HEK293 (cell line): ENCODE measurements around the gene NT5C1B.

Experiments
- ZEB2 ChIP-seq: fragments of 450-650 bp; formaldehyde crosslinking; IDR thresholded peaks from 2 replicates; pipeline ENCODE4 v1.5.1; 2016; ENCODE audit warnings: missing biosample characterization, missing genetic modification characterization
- ZFP3 ChIP-seq: fragments of 450-650 bp; formaldehyde crosslinking; IDR thresholded peaks from 2 replicates; pipeline ENCODE4 v1.5.1; 2016; ENCODE audit warnings: low read depth, missing biosample characterization, missing genetic modification characterization
- ZNF132 ChIP-seq: fragments of 450-650 bp; formaldehyde crosslinking; IDR thresholded peaks from 2 replicates; pipeline ENCODE4 v1.5.1; 2017; ENCODE audit warnings: missing biosample characterization, missing genetic modification characterization, borderline replicate concordance
- ZNF501 ChIP-seq: fragments of 450-650 bp; formaldehyde crosslinking; IDR thresholded peaks from 2 replicates; pipeline ENCODE4 v1.5.1; 2016; ENCODE audit warnings: missing biosample characterization, missing genetic modification characterization
- TF ChIP-seq, protein P1 (sequence below): fragments of 450-650 bp; formaldehyde crosslinking; IDR thresholded peaks from 2 replicates; pipeline ENCODE4 v1.5.1; 2016; ENCODE audit warnings: missing biosample characterization, missing genetic modification characterization
- TF ChIP-seq, protein P2 (sequence below): fragments of 450-650 bp; formaldehyde crosslinking; conservative IDR thresholded peaks from 2 replicates; pipeline ENCODE4 v1.5.1; 2016; ENCODE audit warnings: low read depth, missing biosample characterization, missing genetic modification characterization
- TF ChIP-seq, protein P3 (sequence below): fragments of 450-650 bp; formaldehyde crosslinking; IDR thresholded peaks from 2 replicates; pipeline ENCODE4 v1.5.1; 2016; ENCODE audit warnings: missing biosample characterization, missing genetic modification characterization
- TF ChIP-seq, protein P4 (sequence below): fragments of 450-650 bp; formaldehyde crosslinking; IDR thresholded peaks from 2 replicates; pipeline ENCODE4 v1.5.1; 2017; ENCODE audit warnings: missing biosample characterization, mild to moderate bottlenecking, missing genetic modification characterization, moderate library complexity

DNA sequence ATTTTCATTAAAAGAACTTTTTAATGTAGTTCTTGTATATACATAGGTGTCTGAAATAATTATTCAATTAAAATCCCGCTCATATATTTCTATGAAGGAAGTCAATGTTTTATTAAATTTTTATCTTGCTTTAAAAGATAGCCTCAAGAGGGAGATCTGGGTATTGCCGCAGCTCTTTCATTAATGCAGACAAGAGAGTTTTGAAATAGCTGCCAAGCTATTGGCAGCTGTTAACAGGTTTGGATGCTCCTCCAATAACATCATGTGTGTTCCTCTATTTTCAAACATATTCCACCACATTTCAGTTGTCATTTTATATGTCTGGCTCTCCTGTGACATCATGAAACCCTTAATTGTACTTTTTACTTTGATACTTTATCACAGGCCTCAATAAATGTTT, 12.9 kb upstream of the NT5C1B start:
- TF ChIP-seq, protein P1, sequence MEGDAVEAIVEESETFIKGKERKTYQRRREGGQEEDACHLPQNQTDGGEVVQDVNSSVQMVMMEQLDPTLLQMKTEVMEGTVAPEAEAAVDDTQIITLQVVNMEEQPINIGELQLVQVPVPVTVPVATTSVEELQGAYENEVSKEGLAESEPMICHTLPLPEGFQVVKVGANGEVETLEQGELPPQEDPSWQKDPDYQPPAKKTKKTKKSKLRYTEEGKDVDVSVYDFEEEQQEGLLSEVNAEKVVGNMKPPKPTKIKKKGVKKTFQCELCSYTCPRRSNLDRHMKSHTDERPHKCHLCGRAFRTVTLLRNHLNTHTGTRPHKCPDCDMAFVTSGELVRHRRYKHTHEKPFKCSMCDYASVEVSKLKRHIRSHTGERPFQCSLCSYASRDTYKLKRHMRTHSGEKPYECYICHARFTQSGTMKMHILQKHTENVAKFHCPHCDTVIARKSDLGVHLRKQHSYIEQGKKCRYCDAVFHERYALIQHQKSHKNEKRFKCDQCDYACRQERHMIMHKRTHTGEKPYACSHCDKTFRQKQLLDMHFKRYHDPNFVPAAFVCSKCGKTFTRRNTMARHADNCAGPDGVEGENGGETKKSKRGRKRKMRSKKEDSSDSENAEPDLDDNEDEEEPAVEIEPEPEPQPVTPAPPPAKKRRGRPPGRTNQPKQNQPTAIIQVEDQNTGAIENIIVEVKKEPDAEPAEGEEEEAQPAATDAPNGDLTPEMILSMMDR, result no peak
- TF ChIP-seq ZEB2 (tag by site-specific recombination) (no peak), ZNF501 (tag by site-specific recombination) (no peak), ZNF132 (tag by site-specific recombination) (no peak), ZFP3 (no peak)
- TF ChIP-seq, protein P2, sequence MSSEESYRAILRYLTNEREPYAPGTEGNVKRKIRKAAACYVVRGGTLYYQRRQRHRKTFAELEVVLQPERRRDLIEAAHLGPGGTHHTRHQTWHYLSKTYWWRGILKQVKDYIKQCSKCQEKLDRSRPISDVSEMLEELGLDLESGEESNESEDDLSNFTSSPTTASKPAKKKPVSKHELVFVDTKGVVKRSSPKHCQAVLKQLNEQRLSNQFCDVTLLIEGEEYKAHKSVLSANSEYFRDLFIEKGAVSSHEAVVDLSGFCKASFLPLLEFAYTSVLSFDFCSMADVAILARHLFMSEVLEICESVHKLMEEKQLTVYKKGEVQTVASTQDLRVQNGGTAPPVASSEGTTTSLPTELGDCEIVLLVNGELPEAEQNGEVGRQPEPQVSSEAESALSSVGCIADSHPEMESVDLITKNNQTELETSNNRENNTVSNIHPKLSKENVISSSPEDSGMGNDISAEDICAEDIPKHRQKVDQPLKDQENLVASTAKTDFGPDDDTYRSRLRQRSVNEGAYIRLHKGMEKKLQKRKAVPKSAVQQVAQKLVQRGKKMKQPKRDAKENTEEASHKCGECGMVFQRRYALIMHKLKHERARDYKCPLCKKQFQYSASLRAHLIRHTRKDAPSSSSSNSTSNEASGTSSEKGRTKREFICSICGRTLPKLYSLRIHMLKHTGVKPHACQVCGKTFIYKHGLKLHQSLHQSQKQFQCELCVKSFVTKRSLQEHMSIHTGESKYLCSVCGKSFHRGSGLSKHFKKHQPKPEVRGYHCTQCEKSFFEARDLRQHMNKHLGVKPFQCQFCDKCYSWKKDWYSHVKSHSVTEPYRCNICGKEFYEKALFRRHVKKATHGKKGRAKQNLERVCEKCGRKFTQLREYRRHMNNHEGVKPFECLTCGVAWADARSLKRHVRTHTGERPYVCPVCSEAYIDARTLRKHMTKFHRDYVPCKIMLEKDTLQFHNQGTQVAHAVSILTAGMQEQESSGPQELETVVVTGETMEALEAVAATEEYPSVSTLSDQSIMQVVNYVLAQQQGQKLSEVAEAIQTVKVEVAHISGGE (tag by site-specific recombination), result no peak
- TF ChIP-seq, protein P3, sequence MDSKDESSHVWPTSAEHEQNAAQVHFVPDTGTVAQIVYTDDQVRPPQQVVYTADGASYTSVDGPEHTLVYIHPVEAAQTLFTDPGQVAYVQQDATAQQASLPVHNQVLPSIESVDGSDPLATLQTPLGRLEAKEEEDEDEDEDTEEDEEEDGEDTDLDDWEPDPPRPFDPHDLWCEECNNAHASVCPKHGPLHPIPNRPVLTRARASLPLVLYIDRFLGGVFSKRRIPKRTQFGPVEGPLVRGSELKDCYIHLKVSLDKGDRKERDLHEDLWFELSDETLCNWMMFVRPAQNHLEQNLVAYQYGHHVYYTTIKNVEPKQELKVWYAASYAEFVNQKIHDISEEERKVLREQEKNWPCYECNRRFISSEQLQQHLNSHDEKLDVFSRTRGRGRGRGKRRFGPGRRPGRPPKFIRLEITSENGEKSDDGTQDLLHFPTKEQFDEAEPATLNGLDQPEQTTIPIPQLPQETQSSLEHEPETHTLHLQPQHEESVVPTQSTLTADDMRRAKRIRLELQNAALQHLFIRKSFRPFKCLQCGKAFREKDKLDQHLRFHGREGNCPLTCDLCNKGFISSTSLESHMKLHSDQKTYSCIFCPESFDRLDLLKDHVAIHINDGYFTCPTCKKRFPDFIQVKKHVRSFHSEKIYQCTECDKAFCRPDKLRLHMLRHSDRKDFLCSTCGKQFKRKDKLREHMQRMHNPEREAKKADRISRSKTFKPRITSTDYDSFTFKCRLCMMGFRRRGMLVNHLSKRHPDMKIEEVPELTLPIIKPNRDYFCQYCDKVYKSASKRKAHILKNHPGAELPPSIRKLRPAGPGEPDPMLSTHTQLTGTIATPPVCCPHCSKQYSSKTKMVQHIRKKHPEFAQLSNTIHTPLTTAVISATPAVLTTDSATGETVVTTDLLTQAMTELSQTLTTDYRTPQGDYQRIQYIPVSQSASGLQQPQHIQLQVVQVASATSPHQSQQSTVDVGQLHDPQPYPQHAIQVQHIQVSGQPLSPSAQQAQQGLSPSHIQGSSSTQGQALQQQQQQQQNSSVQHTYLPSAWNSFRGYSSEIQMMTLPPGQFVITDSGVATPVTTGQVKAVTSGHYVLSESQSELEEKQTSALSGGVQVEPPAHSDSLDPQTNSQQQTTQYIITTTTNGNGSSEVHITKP, result no peak
- TF ChIP-seq, protein P4, sequence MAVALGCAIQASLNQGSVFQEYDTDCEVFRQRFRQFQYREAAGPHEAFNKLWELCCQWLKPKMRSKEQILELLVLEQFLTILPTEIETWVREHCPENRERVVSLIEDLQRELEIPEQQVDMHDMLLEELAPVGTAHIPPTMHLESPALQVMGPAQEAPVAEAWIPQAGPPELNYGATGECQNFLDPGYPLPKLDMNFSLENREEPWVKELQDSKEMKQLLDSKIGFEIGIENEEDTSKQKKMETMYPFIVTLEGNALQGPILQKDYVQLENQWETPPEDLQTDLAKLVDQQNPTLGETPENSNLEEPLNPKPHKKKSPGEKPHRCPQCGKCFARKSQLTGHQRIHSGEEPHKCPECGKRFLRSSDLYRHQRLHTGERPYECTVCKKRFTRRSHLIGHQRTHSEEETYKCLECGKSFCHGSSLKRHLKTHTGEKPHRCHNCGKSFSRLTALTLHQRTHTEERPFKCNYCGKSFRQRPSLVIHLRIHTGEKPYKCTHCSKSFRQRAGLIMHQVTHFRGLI, result no peak
